HG02571 (cell line): Measurements from ENCODE around the gene CCDC146.
"Not testable (repeated sequence)": the region's sequence is repeated elsewhere in the genome, so short reads cannot be mapped to it uniquely, and the experiment has no call there.

ENCODE experiments used
- ATAC-seq: cut with Tn5 transposase; IDR thresholded peaks from one replicate; pipeline ENCODE4 v1.9.1; 2021; ENCODE audit warnings: mild to moderate bottlenecking, moderate library complexity; ENCODE audit not compliant: unreplicated experiment

Gene CCDC146

DNA sequence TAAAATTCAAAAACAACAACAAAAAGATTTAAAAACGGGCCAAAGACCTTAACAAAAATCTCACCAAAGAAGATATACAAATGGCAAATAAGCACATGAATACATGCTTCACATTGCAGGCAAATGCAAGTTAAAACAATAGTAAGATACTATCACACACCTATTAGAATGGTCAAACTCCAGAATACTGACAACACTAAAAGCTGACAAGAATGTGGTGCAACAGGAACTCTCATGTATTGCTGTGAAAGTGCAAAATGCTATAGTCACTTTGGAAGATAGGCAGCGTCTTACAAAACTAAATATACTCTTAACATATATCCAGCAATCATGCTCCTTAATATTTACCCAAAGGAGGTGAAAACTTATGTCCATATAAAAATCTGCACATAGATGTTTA is 16.3 kb downstream of the CCDC146 start:
- ATAC-seq = not testable (repeated sequence)

DNA sequence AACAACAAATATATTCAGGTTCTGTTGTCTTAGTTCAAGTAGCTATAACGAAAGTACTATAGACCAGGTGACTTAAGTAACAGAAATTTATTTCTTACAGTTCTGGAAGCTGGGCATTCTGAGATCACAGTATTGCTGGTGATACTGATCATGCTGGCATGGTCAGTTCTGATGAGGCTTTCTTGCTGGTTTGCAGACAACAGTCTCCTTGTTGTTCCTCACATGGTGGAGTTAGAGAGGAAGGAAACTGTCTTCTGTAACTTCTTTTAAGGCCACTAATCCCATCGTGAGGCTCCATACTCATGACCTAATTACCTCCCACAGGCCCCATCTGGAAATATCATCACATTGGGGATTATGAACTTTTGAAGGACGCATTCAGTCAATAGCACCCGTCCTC is 17.9 kb downstream of the CCDC146 start:
- not testable (repeated sequence) for ATAC-seq

- not testable (repeated sequence) for ATAC-seq
Observed at GRCh38 chr7:77152232-77152631, 29.8 kb downstream of the CCDC146 start.

GRCh38 chr7:77154917-77155464 is 32.6 kb downstream of the CCDC146 start:
- ATAC-seq = peak; percentile 39

DNA sequence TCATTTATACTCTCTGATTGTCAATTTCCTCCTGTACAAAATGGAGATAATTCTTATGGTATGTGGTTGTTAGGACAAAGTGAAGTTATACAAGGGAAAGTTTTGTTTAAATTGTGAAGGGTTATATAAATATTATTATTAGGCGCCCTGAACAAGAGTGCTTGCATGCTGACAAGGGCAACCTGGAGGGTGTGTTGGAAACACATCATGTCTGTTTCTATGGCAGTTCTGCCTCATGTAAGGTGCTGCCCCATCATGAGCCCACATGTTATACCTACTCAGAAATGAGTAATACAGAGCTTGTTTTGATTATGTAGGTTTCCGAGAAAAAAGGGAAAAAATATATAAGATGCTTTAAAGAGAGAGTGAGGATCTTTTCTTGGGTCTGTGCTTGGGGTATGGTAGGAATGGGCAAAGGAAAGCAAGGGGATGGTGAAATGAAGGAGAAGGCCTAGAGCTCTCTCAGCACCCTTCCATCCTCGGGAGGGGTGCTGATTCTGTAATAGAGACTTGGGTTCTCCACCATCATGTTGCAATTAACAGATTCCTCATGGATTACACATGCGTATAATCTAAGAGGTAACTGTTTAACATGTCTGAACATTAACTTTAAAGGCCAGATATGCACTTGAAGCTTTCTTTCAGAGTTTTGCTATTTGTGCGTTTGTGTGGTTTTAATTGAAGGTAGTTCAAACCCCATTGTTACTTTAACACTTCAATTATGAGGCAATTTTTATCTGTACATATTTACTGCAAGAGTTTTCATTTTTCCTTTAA is 33.4 kb downstream of the CCDC146 start:
- ATAC-seq = not testable (repeated sequence)

GRCh38 chr7:77157034-77157433 is 34.6 kb downstream of the CCDC146 start:
- ATAC-seq = peak; percentile 73

GRCh38 chr7:77157446-77157845 is 35.0 kb downstream of the CCDC146 start:
- ATAC-seq = peak; percentile 47

DNA sequence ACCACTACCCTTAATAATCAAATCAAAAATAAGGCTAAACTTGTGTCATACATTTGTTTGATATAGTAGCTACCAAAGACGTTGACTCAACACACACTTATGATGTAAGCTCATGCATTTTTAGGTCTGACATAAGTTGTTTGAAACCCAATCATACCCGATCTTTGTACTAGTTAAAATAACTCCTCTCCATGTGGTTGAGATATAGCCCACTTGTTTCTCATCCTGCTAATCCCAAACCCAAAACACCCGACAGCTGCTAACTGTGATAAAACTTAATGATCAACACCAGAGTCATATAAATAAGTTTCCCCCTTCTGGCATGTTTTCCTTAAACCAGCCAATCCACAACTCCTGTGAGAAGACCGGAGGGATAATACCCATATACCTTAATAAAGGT is 48.7 kb downstream of the CCDC146 start:
- not testable (repeated sequence) for ATAC-seq

DNA sequence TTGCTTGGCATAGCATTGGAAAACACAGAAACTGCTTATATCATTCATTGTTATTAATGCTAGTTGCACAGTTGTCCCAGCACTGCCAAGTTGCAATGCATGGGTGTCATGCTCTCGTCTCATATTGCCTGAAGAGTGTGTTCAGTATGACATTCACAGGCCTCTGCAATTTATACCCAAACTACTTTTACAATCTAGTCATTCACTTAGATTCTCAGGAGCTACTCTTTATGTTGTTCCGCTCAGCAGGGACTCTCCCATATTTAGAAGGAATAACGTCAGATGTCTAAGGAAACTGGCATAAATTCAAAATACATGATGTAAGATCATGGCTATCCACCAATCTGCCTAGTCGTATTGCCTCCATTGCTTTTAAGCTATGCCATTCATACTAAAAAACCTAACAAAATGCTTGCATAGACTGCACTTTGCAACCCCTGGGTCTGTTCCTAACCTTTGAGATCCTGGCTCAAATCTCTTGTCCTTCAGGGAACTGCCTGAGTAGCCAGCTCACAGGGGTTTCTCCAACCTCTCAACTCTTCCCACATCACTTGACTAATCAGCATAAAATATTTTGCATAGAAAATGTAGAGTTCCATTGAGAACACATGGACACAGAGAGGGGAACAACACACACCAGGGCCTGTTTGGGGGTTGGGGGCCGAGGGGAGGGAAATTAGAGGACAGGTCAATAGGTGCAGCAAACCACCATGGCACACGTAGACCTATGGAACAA is 50.2 kb downstream of the CCDC146 start:
- not testable (repeated sequence) for ATAC-seq

DNA sequence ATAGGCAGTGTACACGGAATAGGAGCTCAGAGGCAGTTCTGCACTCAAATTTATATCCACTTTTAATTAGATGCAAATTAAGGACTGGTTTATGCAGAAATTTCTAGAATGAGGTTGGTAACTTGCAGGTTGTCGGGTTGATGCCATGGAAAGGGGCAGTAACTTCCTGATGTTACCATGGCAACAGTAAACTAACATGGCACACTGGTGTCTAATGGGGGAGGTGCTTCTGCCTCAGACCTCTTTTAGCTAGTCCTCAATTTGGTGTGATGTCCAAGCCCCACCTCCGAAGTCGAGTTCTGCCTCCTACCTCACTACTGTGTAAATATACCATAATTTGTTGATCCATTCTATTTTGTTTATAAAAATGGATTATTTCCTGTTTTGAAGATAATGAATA is 52.0 kb downstream of the CCDC146 start:
- not testable (repeated sequence) for ATAC-seq

DNA sequence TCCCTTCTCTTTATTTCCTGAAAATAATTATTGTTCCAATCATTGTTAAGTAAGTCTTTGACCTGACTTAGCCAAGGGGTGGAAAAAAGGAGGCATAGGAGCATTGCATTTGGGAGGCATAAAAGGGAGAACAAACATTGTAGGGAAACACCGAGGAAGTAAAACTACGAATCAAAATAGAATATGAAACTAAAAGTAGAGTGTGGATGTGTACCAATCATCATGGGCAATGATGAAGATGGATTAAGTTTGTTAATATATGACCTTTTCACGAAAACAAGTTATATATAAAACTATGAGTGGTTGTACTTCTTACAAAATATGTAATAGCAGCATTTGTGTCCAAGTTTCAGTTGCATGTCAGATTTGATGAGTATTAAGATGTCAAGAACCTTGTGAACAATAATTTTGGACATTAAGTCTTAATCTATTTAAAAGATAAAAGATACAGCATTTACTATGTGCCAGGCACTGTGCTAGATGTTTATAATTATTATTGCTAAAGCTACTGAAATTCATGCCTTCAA is 52.9 kb downstream of the CCDC146 start:
- ATAC-seq = not testable (repeated sequence)

- ATAC-seq = not testable (repeated sequence)
Observed at GRCh38 chr7:77177321-77177904, 55.0 kb downstream of the CCDC146 start.

GRCh38 chr7:77178024-77178423 is 55.6 kb downstream of the CCDC146 start:
- ATAC-seq = not testable (repeated sequence)

DNA sequence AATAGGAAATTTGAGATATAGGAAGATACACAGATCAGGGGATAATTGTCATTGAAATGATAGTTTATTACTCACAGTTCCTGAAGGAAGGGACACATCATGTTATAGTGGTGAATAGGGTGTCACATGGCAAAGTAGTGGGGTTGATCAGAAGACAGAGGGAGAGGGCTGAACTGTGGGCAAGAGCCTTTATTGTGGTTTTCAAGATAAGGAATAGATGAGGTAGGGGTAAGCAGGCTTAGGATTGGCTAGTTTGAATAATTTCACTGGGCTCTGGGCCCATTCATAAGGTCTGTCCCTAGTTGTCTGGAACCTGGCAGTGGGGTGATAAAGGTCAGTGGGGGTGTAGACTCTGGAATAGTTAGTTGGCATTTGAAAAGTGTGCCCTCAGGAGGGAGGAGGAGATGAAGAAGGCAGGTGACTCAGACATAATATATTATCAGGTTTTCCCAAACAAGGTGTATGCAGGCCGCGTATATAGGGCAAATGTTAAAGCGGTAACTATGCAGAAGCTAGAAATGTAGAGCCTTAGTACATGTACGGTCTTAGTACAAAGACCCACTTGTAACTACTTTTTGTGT is 58.7 kb downstream of the CCDC146 start:
- ATAC-seq = no peak

GRCh38 chr7:77181734-77182133 is 59.3 kb downstream of the CCDC146 start:
- ATAC-seq = no peak

DNA sequence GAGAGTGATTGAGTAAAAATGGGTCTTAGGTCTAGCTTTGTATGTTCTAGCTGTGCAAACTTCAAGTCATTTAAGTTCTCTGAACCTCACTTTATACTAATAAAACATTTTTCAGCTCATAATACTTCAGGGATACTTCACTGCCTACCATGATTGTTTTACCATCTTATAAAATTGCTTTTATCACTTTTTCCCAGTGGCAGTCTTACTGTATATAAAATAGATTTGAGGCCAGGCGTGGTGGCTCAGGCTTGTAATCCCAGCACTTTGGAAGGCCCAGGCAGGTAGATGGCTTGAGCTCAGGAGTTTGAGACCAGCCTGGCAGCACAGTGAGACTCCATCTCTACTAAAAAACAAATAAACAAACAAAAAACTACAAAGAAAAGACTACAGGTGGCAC is 59.8 kb downstream of the CCDC146 start:
- no peak for ATAC-seq

GRCh38 chr7:77184463-77184862 is 62.0 kb downstream of the CCDC146 start:
- no peak for ATAC-seq

GRCh38 chr7:77184990-77185389 is 62.6 kb downstream of the CCDC146 start:
- no peak for ATAC-seq

DNA sequence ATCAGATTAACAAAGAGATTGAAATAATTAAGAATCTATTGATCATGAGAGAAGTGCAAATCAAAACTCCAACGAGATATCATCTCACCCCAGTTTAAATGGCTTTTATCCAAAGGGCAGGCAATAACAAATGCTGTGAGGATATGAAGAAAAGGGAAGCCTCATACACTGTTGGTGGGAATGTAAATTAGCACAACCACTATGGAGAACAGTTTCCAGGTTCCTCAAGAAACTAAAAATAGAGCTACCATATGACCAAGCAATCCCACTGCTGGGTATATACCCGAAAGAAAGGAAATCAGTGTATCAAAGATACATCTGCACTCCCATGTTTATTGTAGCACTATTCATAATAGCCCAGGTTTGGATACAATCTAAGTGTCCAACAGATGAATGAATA is 63.5 kb downstream of the CCDC146 start:
- ATAC-seq = no peak

- no peak for ATAC-seq
Observed at GRCh38 chr7:77188731-77189437, 66.5 kb downstream of the CCDC146 start.
